PC-3 (cell line): ENCODE measurements around the gene ASCL1. TPM values are rescaled to one million over a fixed set of nuclear protein-coding genes. Genes with fewer than 3 reads are reported as not detected.

Experiments used
- ATAC-seq: fragments of 200-7000 bp; cut with Tn5 transposase; 2 replicates; pipeline ENCODE4 v1.9.1; 2020; ENCODE audit warnings: mild to moderate bottlenecking, moderate library complexity
- BruUV-seq: library from RNA; stranded (reverse); fragments of 400-500 nt; replicated peaks from 2 replicates; lab custom pipeline; 2021; lab: Mats Ljungman, UMichigan
- CTCF ChIA-PET: fragments of 300-600 bp; sonication (Branson Sonifier 250); formaldehyde crosslinking; loops from one replicate; lab custom pipeline; 2022; ENCODE audit warnings: antibody characterized with exemption; lab: Charles Lee
- POLR2A ChIA-PET: fragments of 300-600 bp; sonication (Branson Sonifier 250); formaldehyde crosslinking; loops from one replicate; lab custom pipeline; 2022; ENCODE audit warnings: antibody characterized with exemption; ENCODE audit not compliant: unreplicated experiment; lab: Charles Lee
- DNase-seq: peaks from one replicate; pipeline ENCODE4 v3.0.0-alpha.2; 2015
- H2AFZ ChIP-seq: fragments of 300-600 bp; sonication (generic); 2 replicates; pipeline ENCODE4 v1.6.0; 2016; ENCODE audit warnings: antibody characterized with exemption, low read length
- H3F3A ChIP-seq: fragments of 300-600 bp; sonication (generic); one replicate; pipeline ENCODE4 v1.6.0; 2017; ENCODE audit warnings: antibody characterized with exemption, low read length, control low read depth, mild to moderate bottlenecking; ENCODE audit not compliant: unreplicated experiment
- H3K27ac ChIP-seq: fragments of 300-600 bp; sonication (generic); 2 replicates; pipeline ENCODE4 v1.5.1; 2016; ENCODE audit warnings: mild to moderate bottlenecking, low read length
- H3K27me3 ChIP-seq: fragments of 300-600 bp; sonication (generic); 2 replicates; pipeline ENCODE4 v1.6.1; 2016; ENCODE audit warnings: low read length, mixed read lengths
- H3K36me3 ChIP-seq: fragments of 300-600 bp; sonication (generic); 2 replicates; pipeline ENCODE4 v1.6.1; 2016; ENCODE audit warnings: low read depth, mixed run types, low read length, mixed read lengths
- H3K4me1 ChIP-seq: fragments of 300-600 bp; sonication (generic); 2 replicates; pipeline ENCODE4 v1.5.1; 2016; ENCODE audit warnings: low read length; ENCODE audit not compliant: insufficient read depth
- H3K4me2 ChIP-seq: fragments of 300-600 bp; sonication (generic); 2 replicates; pipeline ENCODE4 v1.6.0; 2016; ENCODE audit warnings: low read length
- H3K4me3 ChIP-seq: fragments of 300-600 bp; sonication (generic); 2 replicates; pipeline ENCODE4 v1.5.1; 2016; ENCODE audit warnings: mild to moderate bottlenecking, low read length, mixed read lengths
- H3K79me2 ChIP-seq: fragments of 300-600 bp; sonication (generic); 2 replicates; pipeline ENCODE4 v1.6.1; 2017; ENCODE audit warnings: low read length, mixed read lengths
- H3K9ac ChIP-seq: fragments of 300-600 bp; sonication (generic); 2 replicates; pipeline ENCODE4 v1.6.0; 2016; ENCODE audit warnings: mild to moderate bottlenecking, low read length
- H3K9me2 ChIP-seq: fragments of 300-600 bp; sonication (generic); replicated peaks from 2 replicates; pipeline ENCODE4 v1.6.1; 2016; ENCODE audit warnings: mixed run types, low read length, mixed read lengths
- H3K9me3 ChIP-seq: fragments of 300-600 bp; sonication (generic); 2 replicates; pipeline ENCODE4 v1.6.1; 2016; ENCODE audit warnings: low read length, mixed read lengths
- H4K20me1 ChIP-seq: fragments of 300-600 bp; sonication (generic); 2 replicates; pipeline ENCODE4 v1.6.1; 2016; ENCODE audit warnings: low read length, mixed read lengths
- EZH2 ChIP-seq: fragments of 300-600 bp; sonication (generic); IDR thresholded peaks from one replicate; pipeline ENCODE4 v1.6.1; 2017; ENCODE audit warnings: antibody characterized with exemption, mild to moderate bottlenecking, low read length; ENCODE audit not compliant: unreplicated experiment
- EZH2phosphoT487 ChIP-seq: fragments of 300-600 bp; sonication (generic); IDR thresholded peaks from 2 replicates; pipeline ENCODE4 v1.6.1; 2018; ENCODE audit warnings: mild to moderate bottlenecking, antibody characterized with exemption, low read length, borderline replicate concordance
- intact Hi-C: fragments of 100-400 bp; cut with micrococcal nuclease; formaldehyde crosslinking; loops from 2 replicates; pipeline ENCODE4 v1.9.0; 2023
- total RNA-seq: library from RNA; depleted of rRNA; stranded (reverse); fragments of >200 nt; gene quantifications from 2 replicates; pipeline ENCODE4 v1.2.3, GENCODE V29; 2014
- TF ChIP-seq, protein P1 (sequence below): fragments of 300-600 bp; sonication (generic); conservative IDR thresholded peaks from 2 replicates; pipeline ENCODE4 v1.5.1; 2017; ENCODE audit warnings: antibody characterized with exemption, low read depth, mild to moderate bottlenecking, low read length

The ASCL1 gene
- total RNA-seq, 1 experiment from 2014 or later: not detected

DNA sequence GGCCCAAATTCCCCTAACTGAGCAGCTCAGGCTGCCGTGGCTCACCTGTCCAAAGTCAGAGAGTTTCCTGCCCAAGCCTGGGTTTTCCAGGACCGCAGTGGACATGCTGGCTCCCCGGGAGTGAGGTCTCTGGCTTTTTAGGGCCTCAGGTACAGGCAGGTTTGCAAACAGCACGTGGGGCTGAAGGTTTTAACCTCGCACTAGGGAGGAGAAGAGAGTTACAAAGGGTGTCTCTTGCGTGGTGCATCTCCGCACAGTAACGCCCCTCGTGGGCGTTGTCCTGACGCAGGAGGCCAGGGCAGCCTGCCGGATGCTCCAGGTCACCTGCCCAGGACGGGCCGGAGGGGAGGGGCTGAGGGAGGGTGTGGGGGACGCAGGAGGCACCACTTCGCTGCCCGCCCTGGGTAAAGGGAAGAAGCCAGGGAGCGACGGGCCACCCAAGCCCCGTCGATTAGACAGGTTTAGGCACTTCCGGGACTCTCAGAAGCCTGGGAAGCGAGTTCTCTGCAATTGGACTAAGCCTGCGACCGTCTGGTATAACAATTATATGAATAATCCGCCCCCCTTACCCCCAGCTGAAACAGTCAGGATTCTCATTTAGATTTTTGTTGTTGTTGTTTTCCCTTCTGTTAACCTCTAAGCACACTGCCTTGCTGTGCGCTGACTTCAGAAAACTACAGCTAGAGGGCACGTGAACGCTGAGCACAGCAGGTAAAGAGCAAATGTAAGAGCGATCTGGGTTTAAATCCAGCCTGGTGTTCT, 40.3 kb upstream of the ASCL1 start, which contains the start of gene PAH:
PAH (minus strand) TSS at position 219 of the 762 bp plus-strand sequence; CDS start at position 105, 114 bp downstream.
- no peaks in the 10 kb centered on the region for H4K20me1 ChIP-seq
- CTCF ChIA-PET: no interaction called here
- H3K9ac ChIP-seq: no peak within 1 kb of the TSS
- no peaks in the 10 kb centered on the region for H3K9me2 ChIP-seq
- no peaks in the 10 kb centered on the region for H3F3A ChIP-seq
- H3K27me3 ChIP-seq: no peaks in the 10 kb centered on the region
- H3K4me2 ChIP-seq: peak within 1 kb of the TSS; percentile 20; the same call in 1 of the 2 replicates
- BruUV-seq: no TSS peak
- no peaks in the 10 kb centered on the region for H3K4me1 ChIP-seq
- H3K9me3 ChIP-seq: no peaks in the 10 kb centered on the region
- 0 out of 2 replicates have a peak within 1 kb of the TSS, but pooled peaks have one; percentile 26 for H2AFZ ChIP-seq
- intact Hi-C loops: no loop called here
- 0 out of 2 replicates have a peak within 1 kb of the TSS, but pooled peaks have one; percentile 11 for H3K4me3 ChIP-seq
- no peak for DNase-seq
- no peaks in the 10 kb centered on the region for H3K79me2 ChIP-seq
- no peak for ATAC-seq
- TF ChIP-seq EZH2phosphoT487: no peak
- TF ChIP-seq, protein P1, sequence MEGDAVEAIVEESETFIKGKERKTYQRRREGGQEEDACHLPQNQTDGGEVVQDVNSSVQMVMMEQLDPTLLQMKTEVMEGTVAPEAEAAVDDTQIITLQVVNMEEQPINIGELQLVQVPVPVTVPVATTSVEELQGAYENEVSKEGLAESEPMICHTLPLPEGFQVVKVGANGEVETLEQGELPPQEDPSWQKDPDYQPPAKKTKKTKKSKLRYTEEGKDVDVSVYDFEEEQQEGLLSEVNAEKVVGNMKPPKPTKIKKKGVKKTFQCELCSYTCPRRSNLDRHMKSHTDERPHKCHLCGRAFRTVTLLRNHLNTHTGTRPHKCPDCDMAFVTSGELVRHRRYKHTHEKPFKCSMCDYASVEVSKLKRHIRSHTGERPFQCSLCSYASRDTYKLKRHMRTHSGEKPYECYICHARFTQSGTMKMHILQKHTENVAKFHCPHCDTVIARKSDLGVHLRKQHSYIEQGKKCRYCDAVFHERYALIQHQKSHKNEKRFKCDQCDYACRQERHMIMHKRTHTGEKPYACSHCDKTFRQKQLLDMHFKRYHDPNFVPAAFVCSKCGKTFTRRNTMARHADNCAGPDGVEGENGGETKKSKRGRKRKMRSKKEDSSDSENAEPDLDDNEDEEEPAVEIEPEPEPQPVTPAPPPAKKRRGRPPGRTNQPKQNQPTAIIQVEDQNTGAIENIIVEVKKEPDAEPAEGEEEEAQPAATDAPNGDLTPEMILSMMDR: no peak
- H3K27ac ChIP-seq: no peak within 1 kb of the TSS
- H3K36me3 ChIP-seq: no peaks in the 10 kb centered on the region
- POLR2A ChIA-PET: no interaction called here

DNA sequence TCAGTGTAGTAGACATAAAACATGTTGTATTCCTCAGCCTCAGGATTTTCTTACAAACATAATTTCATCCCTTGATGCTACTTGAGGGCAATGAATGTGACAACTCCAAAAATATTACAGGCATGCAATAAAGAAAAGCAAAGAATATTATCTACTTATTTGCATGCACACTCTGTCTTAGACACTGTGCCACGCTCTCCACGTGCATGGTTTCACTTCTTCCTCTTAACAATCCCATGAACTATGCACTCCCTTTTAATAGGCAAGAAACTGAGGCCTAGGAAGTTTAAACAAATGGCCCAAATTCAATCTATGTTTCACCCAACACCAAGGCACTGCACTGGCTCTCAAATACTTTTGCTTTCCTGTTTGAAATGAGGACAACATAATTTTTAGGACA, 38.6 kb upstream of the ASCL1 start:
- no peaks in the 10 kb centered on the region for H3K9me2 ChIP-seq
- no peak overlapping the region for H3K9ac ChIP-seq
- H2AFZ ChIP-seq: no peak overlapping the region
- H3K4me3 ChIP-seq: no peak overlapping the region
- H3F3A ChIP-seq: no peaks in the 10 kb centered on the region
- H4K20me1 ChIP-seq: no peaks in the 10 kb centered on the region
- no peak for DNase-seq
- intact Hi-C loops: no loop called here
- H3K27ac ChIP-seq: no peak overlapping the region
- no peaks in the 10 kb centered on the region for H3K9me3 ChIP-seq
- POLR2A ChIA-PET: no interaction called here
- H3K4me1 ChIP-seq: no peaks in the 10 kb centered on the region
- H3K4me2 ChIP-seq: no peak overlapping the region
- CTCF ChIA-PET: no interaction called here
- BruUV-seq: no TSS peak
- TF ChIP-seq EZH2 (no peak), EZH2phosphoT487 (no peak)
- TF ChIP-seq, protein P1: no peak
- H3K36me3 ChIP-seq: no peaks in the 10 kb centered on the region
- no peaks in the 10 kb centered on the region for H3K27me3 ChIP-seq
- ATAC-seq: no peak
- no peaks in the 10 kb centered on the region for H3K79me2 ChIP-seq

DNA sequence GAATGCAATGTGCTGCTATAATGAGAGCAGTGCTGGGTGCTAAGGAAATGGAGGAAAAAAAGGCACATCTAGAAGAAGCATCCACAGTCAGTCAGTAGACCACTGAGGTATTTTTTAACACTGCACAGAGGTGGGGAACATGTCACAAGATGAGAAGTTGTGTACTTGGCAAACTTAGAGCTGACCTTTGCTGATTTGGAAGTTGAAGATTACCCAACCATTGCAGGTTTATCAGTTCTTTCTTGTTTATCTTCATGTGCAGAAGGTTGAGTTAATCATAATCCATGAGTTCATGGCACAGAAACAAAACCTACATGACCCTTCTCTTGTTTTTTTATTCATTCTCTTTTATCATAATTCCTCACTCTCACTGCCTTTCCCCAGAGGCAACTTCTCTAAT, 37.2 kb upstream of the ASCL1 start:
- no peak overlapping the region for H3K9ac ChIP-seq
- no peaks in the 10 kb centered on the region for H4K20me1 ChIP-seq
- DNase-seq (no peak), ATAC-seq (no peak)
- H3K4me3 ChIP-seq: no peak overlapping the region
- POLR2A ChIA-PET: no interaction called here
- H2AFZ ChIP-seq: no peak overlapping the region
- H3K4me2 ChIP-seq: no peak overlapping the region
- CTCF ChIA-PET: no interaction called here
- H3K36me3 ChIP-seq: no peaks in the 10 kb centered on the region
- no peaks in the 10 kb centered on the region for H3K4me1 ChIP-seq
- intact Hi-C loops: no loop called here
- no peaks in the 10 kb centered on the region for H3K9me3 ChIP-seq
- no peak overlapping the region for H3K27ac ChIP-seq
- H3K79me2 ChIP-seq: no peaks in the 10 kb centered on the region
- no TSS peak for BruUV-seq
- TF ChIP-seq, protein P1: no peak
- TF ChIP-seq EZH2 (no peak), EZH2phosphoT487 (no peak)
- H3K9me2 ChIP-seq: no peaks in the 10 kb centered on the region
- no peaks in the 10 kb centered on the region for H3K27me3 ChIP-seq
- no peaks in the 10 kb centered on the region for H3F3A ChIP-seq
